Esophagus (tissue), 2 donors: Measurements from ENCODE around the gene AMPD1. TPM values are rescaled to one million over a fixed set of nuclear protein-coding genes. Genes with fewer than 3 reads are reported as not detected.

Experiments
- H3K27ac ChIP-seq, 2 donors: one replicate each; pipeline ENCODE4 v1.5.1; 2013; ENCODE audit warnings: low read depth in 2 of 2, mild to moderate bottlenecking in 2 of 2, inconsistent platforms in 1 of 2, low read length in 1 of 2, moderate library complexity in 1 of 2
- H3K27me3 ChIP-seq, 2 donors: one replicate each; pipeline ENCODE4 v1.6.1; 2013; ENCODE audit warnings: low read length in 2 of 2, control low read depth in 1 of 2, mild to moderate bottlenecking in 1 of 2; ENCODE audit not compliant: insufficient read depth in 2 of 2, control insufficient read depth in 1 of 2
- H3K36me3 ChIP-seq, 2 donors: one replicate each; pipeline ENCODE4 v1.6.1; 2013; ENCODE audit warnings: low read length in 1 of 2; ENCODE audit not compliant: control insufficient read depth in 2 of 2, insufficient read depth in 2 of 2
- H3K4me1 ChIP-seq, 2 donors: one replicate each; pipeline ENCODE4 v1.6.1; 2013; ENCODE audit warnings: low read length in 1 of 2; ENCODE audit not compliant: control insufficient read depth in 2 of 2, insufficient read depth in 2 of 2
- H3K4me3 ChIP-seq, 2 donors: one replicate each; pipeline ENCODE4 v1.5.1; 2013; ENCODE audit warnings: low read length in 2 of 2, mild to moderate bottlenecking in 2 of 2, low read depth in 1 of 2, moderate library complexity in 1 of 2
- H3K9me3 ChIP-seq, 2 donors: one replicate each; pipeline ENCODE4 v1.6.1; 2013; ENCODE audit warnings: mild to moderate bottlenecking in 2 of 2, low read depth in 1 of 2, low read length in 1 of 2, moderate library complexity in 1 of 2; ENCODE audit not compliant: control insufficient read depth in 2 of 2, insufficient read depth in 1 of 2
- WGBS, 2 donors: extraction: QIAGEN DNeasy Blood & Tissue Kit; methylation state at CpG; one replicate each; pipeline ENCODE4 v1.1.7; 2013; 5-methylcytosine and 5-hydroxymethylcytosine counted together
- polyA plus RNA-seq, 2 donors: library from polyadenylated mRNA; stranded (reverse); fragments of 200-250 nt; gene quantifications; one replicate each; pipeline ENCODE4 v1.2.3, GENCODE V29; 2013
- donor health status: healthy with polysubstance abuse.
- donor health status: Bipolar disorder and iron deficiency.

Gene AMPD1
- under 1 TPM; 0.11 to 0.18 TPM for polyA plus RNA-seq

DNA sequence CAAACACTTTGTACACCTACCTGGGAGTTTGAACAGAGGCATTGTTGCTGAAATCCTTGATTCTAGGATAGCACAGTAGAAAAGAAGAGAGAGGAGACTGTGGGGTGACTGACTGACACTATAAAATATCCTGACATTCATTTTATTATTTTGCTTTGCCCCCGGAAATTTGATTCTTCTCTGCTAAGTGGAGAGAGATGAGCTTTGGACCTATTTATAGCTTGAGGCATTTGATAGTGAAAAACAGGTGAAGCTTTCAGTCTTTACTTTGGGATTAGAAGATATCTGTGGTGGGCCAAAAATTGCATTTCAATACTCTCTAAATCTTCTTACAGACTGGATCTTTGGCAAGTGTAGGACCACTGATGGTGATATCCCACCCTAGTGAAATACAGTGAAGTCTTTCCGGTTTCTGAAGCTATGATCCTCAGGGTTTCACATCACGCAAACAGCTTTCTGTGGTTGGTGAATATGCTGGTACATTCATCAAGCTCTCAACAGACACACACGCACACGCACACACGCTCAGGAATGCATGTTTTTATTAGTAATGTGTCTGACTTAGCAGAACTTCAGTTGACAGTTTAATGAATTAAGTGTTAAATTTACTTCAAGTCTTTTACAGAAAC lies at the start of gene AMPD1:
Gene AMPD1 (minus strand): TSS at position 117 of the 629 bp plus-strand sequence. CDS start 75 bp downstream, at position 42.
- Histone ChIP-seq H3K9me3 (no peaks in the 10 kb centered on the region), H3K4me3 (no peak within 1 kb of the TSS), H3K36me3 (no peaks in the 10 kb centered on the region), H3K27me3 (no peaks in the 10 kb centered on the region), H3K4me1 (no peaks in the 10 kb centered on the region), H3K27ac (no peak within 1 kb of the TSS)
- WGBS, 2 donors = 57 to 64% methylated on average over 6 of the region's 6 CpGs

DNA sequence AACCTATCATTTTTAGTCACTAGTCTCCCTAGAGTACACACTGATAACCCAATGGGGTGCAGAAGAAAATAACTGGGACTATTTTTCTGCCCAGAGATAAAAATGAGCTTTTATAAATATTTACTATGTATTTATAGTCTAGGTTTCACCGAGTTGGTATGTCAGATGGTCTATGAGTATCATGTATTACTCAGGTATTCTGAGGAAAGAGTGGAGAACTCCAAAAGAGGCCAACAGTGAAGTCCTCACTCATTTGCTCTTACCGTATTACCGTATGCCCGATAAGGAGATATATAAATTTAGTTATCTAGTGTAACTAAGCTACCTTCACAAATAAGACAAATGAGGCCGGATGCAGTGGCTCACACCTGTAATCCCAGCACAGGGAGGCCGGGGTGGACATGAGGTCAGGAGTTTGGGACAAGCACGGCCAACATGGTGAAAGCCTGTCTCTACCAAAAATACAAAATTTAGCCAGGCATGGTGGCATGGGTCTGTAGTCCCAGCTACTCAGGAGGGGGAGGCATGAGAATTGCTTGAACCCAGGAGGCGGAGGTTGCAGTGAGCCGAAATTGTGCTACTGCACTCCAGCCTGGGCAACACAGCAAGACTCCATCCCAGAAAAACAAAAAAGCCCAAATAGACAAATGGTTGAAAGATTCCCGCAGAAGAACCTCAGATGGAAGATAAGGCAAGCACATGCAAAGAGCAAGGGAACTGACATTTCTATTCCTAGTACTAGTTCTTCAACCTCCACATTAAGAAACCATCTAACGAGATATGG lies 46.8 kb upstream of the AMPD1 start:
- Histone ChIP-seq H3K27ac (no peak overlapping the region), H3K36me3 (peaks cover 2 to 3% of the 10 kb centered on the region in 2 donors), H3K4me1 (no peaks in the 10 kb centered on the region), H3K27me3 (no peaks in the 10 kb centered on the region), H3K4me3 (no peak overlapping the region), H3K9me3 (no peaks in the 10 kb centered on the region)
- whole genome bisulfite sequencing, 2 donors = 90 to 95% methylated on average over 11 of the region's 11 CpGs

DNA sequence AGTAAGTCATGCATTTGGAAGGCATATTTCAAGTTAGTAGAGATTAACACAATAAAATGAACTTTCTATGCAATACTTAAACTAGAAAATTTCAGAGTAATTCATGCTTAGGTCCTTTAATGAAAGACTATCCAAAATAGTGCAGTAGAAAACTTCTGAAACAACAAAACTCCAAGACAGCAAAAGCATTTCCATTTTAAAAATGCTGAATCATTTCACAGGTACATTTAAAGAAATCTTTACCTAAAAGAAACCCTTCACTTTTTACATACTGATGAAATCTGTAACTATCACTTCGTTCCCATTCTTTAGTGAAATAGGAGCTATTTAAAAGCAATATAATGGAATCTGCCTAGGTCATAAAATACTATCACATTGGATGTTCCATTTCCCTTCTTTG lies 45.0 kb upstream of the AMPD1 start:
- H3K4me1 ChIP-seq = no peaks in the 10 kb centered on the region
- H3K9me3 ChIP-seq = no peaks in the 10 kb centered on the region
- H3K4me3 ChIP-seq = no peak overlapping the region
- H3K27ac ChIP-seq = no peak overlapping the region
- H3K27me3 ChIP-seq = no peaks in the 10 kb centered on the region
- peaks cover 3 to 8% of the 10 kb centered on the region in 2 donors for H3K36me3 ChIP-seq
- 93 to 99% methylated on average over 1 of the region's 1 CpG for WGBS, 2 donors

DNA sequence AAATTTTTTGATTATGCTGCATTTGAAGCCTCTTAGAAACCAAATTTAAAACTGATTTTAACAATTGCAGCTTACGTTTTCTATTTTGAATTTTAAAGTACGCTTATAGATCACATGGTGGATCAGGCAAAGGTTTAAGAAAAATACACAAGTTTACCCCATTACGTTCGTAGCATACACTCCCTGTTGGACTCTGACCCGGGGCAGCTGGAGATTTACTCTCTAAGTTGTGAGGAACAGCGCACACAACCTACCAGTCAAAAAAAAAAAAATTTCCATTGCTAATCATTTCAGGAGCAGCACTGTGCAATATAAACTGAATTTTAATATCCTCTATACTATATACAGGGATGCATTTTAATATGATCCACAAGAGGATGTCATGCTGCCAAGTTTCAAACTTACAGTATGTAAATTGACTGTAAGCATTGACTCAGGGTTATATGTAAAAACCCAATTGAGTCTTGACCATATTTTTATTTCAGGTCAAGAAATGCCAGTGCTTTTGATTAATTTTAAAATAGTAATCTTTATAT lies 42.0 kb upstream of the AMPD1 start:
- Histone ChIP-seq H3K27me3 (no peaks in the 10 kb centered on the region), H3K27ac (no peak overlapping the region), H3K9me3 (no peaks in the 10 kb centered on the region), H3K36me3 (peaks cover 10 to 11% of the 10 kb centered on the region in 2 donors), H3K4me1 (no peaks in the 10 kb centered on the region), H3K4me3 (no peak overlapping the region)
- WGBS, 2 donors = 72 to 93% methylated on average over 6 of the region's 6 CpGs

DNA sequence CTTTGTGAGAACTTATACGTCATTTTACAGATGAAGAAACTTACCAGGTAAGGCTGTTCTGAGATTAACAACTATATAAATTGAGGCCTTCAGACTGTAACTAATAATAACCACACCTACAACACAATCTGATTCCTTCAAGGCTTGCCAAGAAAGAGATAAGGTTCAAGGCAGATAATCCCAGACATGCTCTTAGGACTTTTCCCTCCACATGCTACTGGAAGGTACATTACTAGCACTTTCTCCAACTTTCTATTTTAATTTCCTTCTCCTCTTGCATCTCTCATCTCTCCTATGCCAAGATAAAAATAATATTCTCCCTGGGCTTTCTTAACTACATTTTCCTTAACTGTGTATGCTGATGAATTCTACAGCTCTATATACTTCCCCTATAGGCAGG lies 40.1 kb upstream of the AMPD1 start:
- Histone ChIP-seq H3K27ac (no peak overlapping the region), H3K4me3 (no peak overlapping the region), H3K4me1 (no peaks in the 10 kb centered on the region), H3K36me3 (peaks cover 11 to 13% of the 10 kb centered on the region in 2 donors), H3K9me3 (no peaks in the 10 kb centered on the region), H3K27me3 (no peaks in the 10 kb centered on the region)
- 75 to 94% methylated on average over 1 of the region's 1 CpG for WGBS, 2 donors

DNA sequence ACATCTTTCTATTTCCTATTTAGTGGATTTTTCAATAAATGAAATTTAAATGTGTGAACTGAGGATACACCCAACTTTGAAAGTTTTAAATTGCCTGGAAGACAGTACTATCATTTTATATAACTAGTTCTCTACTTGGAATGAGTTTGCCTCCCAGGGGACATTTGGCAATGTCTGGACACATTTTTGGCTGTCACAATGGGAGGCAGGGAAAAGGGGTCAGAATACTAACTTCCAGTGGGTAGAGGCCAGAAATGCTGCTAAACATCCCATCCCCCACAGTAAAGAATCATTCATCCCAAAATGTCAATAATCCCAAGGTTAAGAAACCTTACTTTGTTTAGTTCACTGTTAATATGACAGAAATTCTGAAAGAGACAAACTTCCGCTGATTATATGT lies 34.4 kb upstream of the AMPD1 start:
- no peaks in the 10 kb centered on the region for H3K27me3 ChIP-seq
- H3K9me3 ChIP-seq = no peaks in the 10 kb centered on the region
- H3K4me1 ChIP-seq = no peaks in the 10 kb centered on the region
- H3K27ac ChIP-seq = no peak overlapping the region
- H3K4me3 ChIP-seq = no peak overlapping the region
- WGBS, 2 donors = 95 to 96% methylated on average over 1 of the region's 1 CpG
- peaks cover 9 to 16% of the 10 kb centered on the region in 2 donors for H3K36me3 ChIP-seq

DNA sequence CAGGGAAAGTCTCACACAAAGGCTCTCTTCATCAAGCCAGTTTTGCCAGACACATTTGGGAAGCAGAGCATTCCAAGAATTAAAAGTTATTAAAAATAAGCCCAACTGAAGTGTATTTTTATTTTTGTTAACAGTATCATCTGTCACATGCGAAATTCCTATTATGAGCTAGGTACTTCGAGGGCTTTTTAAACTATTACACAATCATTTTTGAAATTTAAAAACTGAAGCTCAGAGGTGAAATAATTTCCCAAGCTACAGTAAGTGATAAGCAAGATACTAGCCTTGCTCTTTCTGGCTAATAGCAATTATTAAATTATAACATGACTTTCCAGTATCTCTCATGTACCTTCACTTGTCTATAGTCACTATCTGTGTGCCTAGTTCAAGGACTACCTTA lies 33.2 kb upstream of the AMPD1 start:
- WGBS, 2 donors = 88 to 91% methylated on average over 2 of the region's 2 CpGs
- Histone ChIP-seq H3K36me3 (peaks cover 9 to 19% of the 10 kb centered on the region in 2 donors), H3K4me1 (no peaks in the 10 kb centered on the region), H3K9me3 (no peaks in the 10 kb centered on the region), H3K27ac (no peak overlapping the region), H3K4me3 (no peak overlapping the region), H3K27me3 (no peaks in the 10 kb centered on the region)

DNA sequence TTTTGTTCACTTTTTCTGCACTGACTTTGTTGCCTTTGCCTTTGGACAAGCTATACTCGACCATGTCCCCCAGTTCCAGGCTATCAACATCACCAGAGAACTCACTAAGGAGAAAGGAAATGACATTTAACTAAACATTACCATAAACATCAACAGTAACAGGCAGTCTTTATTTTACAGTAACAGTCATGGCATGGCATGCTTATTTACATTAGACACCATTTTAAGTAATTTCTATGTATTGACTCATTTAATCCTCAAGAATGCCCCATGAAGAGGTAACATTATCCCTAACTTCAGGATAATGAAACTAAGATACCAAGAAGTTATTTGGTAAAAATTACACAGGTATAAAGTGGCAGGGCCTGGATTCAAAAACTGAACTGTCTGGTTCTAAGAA lies 29.9 kb upstream of the AMPD1 start:
- Histone ChIP-seq H3K9me3 (no peaks in the 10 kb centered on the region), H3K27me3 (no peaks in the 10 kb centered on the region), H3K36me3 (peaks cover 8 to 16% of the 10 kb centered on the region in 2 donors), H3K4me1 (no peaks in the 10 kb centered on the region), H3K4me3 (no peak overlapping the region), H3K27ac (no peak overlapping the region)
- 72 to 84% methylated on average over 1 of the region's 1 CpG for WGBS, 2 donors

DNA sequence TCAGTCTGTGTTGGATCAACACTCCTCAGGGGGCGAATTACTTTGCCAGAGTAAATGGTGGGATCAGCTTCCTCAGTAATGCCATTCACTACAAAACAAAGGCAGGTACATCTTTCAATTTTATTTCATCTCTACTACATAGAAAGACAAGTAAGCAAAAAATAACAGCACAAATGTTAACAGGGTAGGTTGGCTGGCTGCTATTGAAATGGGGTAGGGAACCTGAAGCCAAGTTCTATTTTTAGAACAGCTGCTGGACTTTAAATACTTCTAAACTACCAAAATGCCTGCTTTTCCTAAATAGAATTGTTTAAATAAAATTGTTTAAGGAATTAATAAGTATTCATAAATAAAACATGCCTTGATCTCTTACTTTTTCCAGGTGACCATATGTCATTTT lies 28.6 kb upstream of the AMPD1 start:
- H3K36me3 ChIP-seq = peaks cover 10 to 18% of the 10 kb centered on the region in 2 donors
- no peak overlapping the region for H3K27ac ChIP-seq
- H3K4me1 ChIP-seq = no peaks in the 10 kb centered on the region
- H3K4me3 ChIP-seq = no peak overlapping the region
- H3K27me3 ChIP-seq = no peaks in the 10 kb centered on the region
- H3K9me3 ChIP-seq = no peaks in the 10 kb centered on the region
- 88 to 97% methylated on average over 1 of the region's 1 CpG for WGBS, 2 donors
